Epithelial cell of esophagus (primary cell): ENCODE data around the gene PLK3.
A peak's percentile ranks its signal among the peaks of the same experiment; 100 is the strongest.
"Not testable (repeated sequence)": the region's sequence is repeated elsewhere in the genome, so short reads cannot be mapped to it uniquely, and the experiment has no call there.

Experiments
- DNase-seq: peaks from one replicate; pipeline ENCODE4 v3.0.0; 2010; ENCODE audit warnings: low read depth
- H3K4me3 ChIP-seq: 2 replicates; pipeline ENCODE4 v1.5.1; 2011; ENCODE audit warnings: mild to moderate bottlenecking, low read length, control low read depth
- TF ChIP-seq, protein P1 (sequence below): IDR thresholded peaks from 2 replicates; pipeline ENCODE4 v1.5.1; 2011; ENCODE audit warnings: low read depth, mild to moderate bottlenecking, low read length, control low read depth, inconsistent platforms; ENCODE audit not compliant: insufficient read depth; ENCODE audit errors: missing control alignments

Gene PLK3

DNA sequence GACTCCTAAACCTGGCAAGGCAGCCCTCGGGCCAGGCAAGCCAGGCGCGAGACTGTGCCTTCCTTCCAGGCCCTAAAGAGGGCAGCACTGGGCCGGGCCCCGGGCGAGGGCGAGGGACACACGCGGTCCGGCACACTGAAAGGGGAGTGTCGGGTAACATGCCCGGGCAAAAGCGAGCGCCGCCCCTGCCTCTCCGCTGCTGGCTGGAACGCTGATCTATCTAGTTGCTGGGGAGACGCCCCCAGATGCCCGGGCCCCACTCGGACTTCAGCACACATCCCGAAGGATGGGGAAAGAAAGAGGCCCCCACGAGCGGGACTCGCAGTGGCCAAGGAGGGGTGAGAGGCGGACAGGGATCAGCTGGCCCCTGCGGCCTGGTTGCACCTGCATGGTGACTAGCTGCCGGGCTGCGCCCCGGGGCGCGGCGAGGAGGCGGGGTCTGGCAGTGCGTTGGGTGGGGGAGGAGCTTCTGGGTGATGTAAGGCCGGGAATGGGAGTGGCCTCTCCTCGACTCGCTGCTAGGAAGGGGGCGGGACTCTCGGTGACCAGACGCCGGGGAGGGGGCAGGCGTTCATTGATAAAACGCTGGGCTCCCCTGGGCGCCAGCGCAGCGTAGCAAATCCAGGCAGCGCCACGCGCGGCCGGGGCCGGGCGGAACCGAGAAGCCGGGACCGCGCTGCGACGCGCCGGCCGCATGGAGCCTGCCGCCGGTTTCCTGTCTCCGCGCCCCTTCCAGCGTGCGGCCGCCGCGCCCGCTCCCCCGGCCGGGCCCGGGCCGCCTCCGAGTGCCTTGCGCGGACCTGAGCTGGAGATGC, at the start of gene PLK3:
PLK3 (plus strand) TSS at position 608 of the 815 bp plus-strand sequence; CDS start at position 695, 87 bp downstream.
- peak; percentile 99 for DNase-seq
- H3K4me3 ChIP-seq = peak within 1 kb of the TSS; percentile 68
- TF ChIP-seq, protein P1, sequence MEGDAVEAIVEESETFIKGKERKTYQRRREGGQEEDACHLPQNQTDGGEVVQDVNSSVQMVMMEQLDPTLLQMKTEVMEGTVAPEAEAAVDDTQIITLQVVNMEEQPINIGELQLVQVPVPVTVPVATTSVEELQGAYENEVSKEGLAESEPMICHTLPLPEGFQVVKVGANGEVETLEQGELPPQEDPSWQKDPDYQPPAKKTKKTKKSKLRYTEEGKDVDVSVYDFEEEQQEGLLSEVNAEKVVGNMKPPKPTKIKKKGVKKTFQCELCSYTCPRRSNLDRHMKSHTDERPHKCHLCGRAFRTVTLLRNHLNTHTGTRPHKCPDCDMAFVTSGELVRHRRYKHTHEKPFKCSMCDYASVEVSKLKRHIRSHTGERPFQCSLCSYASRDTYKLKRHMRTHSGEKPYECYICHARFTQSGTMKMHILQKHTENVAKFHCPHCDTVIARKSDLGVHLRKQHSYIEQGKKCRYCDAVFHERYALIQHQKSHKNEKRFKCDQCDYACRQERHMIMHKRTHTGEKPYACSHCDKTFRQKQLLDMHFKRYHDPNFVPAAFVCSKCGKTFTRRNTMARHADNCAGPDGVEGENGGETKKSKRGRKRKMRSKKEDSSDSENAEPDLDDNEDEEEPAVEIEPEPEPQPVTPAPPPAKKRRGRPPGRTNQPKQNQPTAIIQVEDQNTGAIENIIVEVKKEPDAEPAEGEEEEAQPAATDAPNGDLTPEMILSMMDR = peak; percentile 85

DNA sequence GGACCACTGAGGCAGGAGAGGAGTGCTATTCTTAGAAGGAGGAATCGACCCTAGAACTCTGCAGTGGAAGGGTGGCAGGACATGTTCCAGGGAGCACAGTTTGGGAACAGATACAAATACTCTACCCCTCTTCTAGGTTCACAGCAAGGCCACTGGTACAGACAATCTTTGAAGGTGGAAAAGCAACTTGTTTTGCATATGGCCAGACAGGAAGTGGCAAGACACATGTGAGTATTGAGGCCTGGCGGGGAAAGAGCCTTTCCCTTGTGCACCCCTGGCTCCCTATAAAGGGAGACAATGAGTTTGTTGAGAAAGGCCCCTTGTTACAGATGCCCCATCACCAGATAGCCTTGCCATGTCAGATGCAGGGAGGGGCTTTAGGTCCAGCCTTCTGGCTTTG, 42.8 kb upstream of the PLK3 start:
- no peak for DNase-seq
- no peak overlapping the region for H3K4me3 ChIP-seq
- TF ChIP-seq, protein P1 = no peak

GRCh38 chr1:44759077-44759476, 41.1 kb upstream of the PLK3 start:
- TF ChIP-seq, protein P1 = no peak
- no peak overlapping the region for H3K4me3 ChIP-seq
- DNase-seq = no peak

DNA sequence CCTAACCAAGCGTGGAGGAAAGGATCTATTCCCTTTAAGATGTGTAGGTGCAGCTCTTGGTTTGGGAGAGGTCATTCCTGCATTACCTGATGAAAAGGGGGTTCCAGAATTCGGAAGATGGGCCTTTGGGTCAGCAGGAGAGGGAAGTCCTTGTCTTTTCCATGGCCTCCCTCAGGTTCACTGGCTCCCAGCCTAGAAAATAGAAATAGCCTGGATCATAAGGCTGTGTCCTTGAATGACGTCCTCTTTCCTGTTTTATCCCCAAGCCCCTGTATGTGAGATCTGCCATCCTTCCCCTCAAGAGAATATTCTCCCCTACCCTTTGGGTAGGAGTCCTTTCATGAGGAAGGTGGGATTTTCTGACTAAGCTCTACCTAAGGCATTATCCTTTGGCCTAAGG, 39.3 kb upstream of the PLK3 start:
- DNase-seq = no peak
- TF ChIP-seq, protein P1 = no peak
- no peak overlapping the region for H3K4me3 ChIP-seq

DNA sequence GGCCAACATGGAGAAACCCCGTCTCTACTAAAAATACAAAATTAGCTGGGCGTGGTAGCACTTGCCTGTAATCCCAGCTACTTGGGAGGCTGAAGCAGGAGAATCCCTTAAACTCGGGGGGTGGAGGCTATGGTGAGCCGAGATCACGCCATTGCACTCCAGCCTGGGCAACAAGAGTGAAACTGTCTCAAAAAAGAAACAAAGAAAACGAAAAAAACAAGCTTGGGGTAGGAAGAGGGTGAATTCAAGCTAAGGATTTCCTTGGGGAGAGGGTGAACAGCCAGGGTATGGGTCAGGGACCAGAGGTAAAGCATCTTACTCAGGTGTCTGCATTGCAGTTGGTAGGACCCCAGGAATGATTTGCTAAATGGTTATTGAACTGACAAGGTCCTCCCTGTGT, 33.8 kb upstream of the PLK3 start:
- DNase-seq, H3K4me3 ChIP-seq: not testable (repeated sequence)

GRCh38 chr1:44775078-44775929, 24.9 kb upstream of the PLK3 start, which contains the start of gene RPS8:
RPS8 (plus strand) TSS chr1:44775540; CDS start chr1:44775597, 57 bp downstream.
- H3K4me3 ChIP-seq = peak within 1 kb of the TSS; percentile 98
- DNase-seq = peak; percentile 95

More at GRCh38 chr1:44775078-44775929, 24.9 kb upstream of the PLK3 start, which contains the start of gene RPS8:
- TF ChIP-seq, protein P1 = no peak
